LNCaP clone FGC (cell line): Measurements from ENCODE around the gene ZNF280B.

Experiments used
- DNase-seq: peaks from one replicate; pipeline ENCODE4 v3.0.0-alpha.2; 2011; ENCODE audit warnings: low read depth
- H3K4me3 ChIP-seq: 2 replicates; pipeline ENCODE4 v1.5.1; 2011; ENCODE audit warnings: mild to moderate bottlenecking, low read depth, low read length, control low read depth
- TF ChIP-seq, protein P1 (sequence below): IDR thresholded peaks from 2 replicates; pipeline ENCODE4 v1.5.1; 2012; ENCODE audit warnings: mild to moderate bottlenecking; ENCODE audit not compliant: control insufficient read depth, insufficient read depth; ENCODE audit errors: extremely low read depth

Gene ZNF280B

GRCh38 chr22:22463855-22464540 lies 44.5 kb downstream of the ZNF280B start:
- TF ChIP-seq, protein P1, sequence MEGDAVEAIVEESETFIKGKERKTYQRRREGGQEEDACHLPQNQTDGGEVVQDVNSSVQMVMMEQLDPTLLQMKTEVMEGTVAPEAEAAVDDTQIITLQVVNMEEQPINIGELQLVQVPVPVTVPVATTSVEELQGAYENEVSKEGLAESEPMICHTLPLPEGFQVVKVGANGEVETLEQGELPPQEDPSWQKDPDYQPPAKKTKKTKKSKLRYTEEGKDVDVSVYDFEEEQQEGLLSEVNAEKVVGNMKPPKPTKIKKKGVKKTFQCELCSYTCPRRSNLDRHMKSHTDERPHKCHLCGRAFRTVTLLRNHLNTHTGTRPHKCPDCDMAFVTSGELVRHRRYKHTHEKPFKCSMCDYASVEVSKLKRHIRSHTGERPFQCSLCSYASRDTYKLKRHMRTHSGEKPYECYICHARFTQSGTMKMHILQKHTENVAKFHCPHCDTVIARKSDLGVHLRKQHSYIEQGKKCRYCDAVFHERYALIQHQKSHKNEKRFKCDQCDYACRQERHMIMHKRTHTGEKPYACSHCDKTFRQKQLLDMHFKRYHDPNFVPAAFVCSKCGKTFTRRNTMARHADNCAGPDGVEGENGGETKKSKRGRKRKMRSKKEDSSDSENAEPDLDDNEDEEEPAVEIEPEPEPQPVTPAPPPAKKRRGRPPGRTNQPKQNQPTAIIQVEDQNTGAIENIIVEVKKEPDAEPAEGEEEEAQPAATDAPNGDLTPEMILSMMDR = peak; percentile 78
- DNase-seq = peak; percentile 13
- H3K4me3 ChIP-seq = no peak overlapping the region

GRCh38 chr22:22462813-22463567 lies 45.6 kb downstream of the ZNF280B start:
- no peak for DNase-seq
- TF ChIP-seq, protein P1 = peak; percentile 34; the same call in 1 of the 2 replicates
- H3K4me3 ChIP-seq = no peak overlapping the region

DNA sequence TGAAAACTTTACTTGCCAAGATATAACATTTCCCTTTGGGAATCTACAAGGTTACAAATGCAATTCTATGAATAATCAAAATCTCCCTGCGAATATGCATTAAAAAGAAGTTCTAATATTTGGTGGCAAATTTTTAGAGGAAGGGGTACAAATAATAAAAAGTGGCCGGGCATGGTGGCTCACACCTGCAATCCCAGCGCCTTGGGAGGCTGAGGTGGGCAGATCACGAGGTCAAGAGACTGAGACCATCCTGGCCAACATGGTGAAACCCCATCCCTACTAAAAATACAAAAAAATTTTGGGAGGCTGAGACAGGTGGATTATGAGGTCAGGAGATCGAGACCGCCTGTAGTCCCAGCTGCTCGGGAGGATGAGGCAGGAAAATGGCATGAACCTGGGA lies 47.0 kb downstream of the ZNF280B start:
- TF ChIP-seq, protein P1 = no peak
- H3K4me3 ChIP-seq = no peak overlapping the region
- no peak for DNase-seq

DNA sequence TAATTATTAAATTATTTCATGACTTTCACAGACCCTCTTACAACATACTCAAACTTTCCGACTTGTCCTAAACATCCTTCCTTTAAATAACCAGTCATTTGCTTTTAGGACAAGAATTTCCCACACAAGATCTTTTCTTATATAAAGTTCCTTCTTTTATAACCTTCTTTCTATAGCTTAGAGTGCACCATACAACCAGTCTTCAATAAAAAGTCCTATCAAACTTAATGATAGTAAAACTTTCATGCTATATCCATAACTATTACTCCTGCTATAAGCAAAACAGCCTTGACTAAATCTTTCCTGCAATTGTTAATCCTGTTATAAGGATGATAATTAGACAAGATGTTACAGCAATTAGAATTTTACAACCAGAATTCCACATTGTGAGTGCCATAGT lies 47.4 kb downstream of the ZNF280B start:
- no peak for DNase-seq
- TF ChIP-seq, protein P1 = no peak
- H3K4me3 ChIP-seq = no peak overlapping the region

DNA sequence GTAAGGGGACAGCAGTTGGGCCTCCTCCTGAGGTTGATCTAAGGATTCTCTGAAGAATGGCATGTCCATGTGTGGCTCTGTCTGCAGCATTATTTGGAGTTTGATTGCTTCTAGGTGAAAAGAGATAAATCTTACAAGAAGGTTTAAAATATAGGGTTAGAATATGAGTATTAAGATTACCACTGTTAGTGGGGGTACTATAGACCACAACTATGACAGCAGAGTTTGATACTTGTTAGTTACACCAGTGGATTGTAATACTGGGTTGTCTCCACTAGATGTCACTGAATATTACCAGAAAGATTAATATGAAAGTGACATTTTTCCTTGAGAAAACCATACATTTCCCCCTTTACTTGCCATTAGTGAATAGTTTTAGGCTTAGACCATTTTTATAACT lies 47.9 kb downstream of the ZNF280B start:
- TF ChIP-seq, protein P1 = no peak
- H3K4me3 ChIP-seq = no peak overlapping the region
- DNase-seq = no peak

DNA sequence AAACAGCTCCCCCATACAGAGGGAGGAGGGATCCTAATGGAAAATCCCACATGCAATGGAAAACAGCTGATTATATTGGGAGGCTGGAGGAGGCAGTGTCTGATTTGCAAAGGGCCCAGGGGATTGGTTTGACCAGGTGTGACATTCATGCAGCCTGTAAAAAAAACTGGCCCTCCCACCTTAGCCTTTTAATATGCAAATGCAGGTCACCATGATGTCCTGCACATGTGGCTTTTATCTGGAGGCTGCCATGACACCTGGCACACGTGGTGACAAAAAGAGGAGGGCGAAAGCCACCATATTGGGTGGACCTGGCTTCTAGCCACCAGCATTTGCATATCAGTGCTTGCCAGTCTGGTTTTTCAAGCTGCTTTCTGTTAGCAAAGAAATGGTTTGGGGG lies 48.5 kb downstream of the ZNF280B start:
- H3K4me3 ChIP-seq = no peak overlapping the region
- DNase-seq = no peak
- TF ChIP-seq, protein P1 = no peak
